Coronary artery (tissue), 2 donors: ENCODE data around the gene BIN2.

Experiments
- DNase-seq: peaks from one replicate; pipeline ENCODE4 v3.0.0-alpha.2; 2017; ENCODE audit warnings: low spot score
- H3K27ac ChIP-seq, 2 donors: fragments of 200-600 bp; sonication (generic); one replicate each; pipeline ENCODE4 v1.5.1; 2016 to 2019
- H3K4me3 ChIP-seq: fragments of 200-600 bp; sonication (generic); 2 replicates; pipeline ENCODE4 v1.5.1; 2016; ENCODE audit warnings: mild to moderate bottlenecking, moderate library complexity
- TF ChIP-seq, protein P1 (sequence below): fragments of 200-600 bp; sonication (generic); IDR thresholded peaks from one replicate; pipeline ENCODE4 v1.5.1; 2019; ENCODE audit warnings: antibody characterized with exemption

Gene BIN2

DNA sequence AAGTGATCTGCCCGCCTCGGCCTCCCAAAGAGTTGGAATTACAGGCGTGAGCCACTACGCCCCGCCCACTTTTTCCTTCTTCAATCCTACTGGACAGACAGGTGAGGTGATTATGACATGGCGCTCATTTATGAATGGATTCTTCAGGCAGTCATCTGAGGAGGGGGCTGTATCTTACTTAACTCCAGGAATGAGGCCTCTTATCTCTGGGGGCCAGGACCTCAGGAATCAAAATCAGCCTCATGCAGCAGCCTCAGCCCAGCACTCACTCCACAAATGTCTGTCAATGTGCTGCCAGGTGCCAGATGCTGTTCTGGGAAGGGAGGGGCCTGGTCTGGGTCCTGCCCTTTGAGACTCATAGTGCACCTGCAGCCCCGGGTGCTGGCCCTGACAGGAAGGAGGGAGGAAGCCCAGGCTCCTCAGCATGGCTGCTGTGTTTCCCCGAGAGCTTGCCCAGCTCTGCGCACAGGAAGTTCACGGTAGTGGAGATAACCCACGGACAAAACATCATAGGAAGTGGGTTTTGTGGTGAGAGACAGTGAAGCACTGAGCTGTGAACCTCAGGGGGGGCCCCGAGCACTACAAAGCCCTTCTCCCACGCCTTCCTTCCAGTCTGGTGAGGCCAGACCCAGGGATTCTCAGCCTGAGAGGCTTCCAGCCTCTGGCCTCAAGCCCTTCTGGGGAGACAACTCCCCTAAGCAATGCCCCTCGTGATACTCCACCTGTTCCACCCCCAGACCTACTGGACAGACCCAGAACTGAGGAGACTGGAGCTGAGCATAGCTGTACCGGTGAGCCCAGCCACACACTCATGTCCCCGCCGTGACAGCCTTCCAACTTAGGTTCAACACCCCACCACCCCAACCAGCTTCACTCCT, 44.9 kb upstream of the BIN2 start:
- Histone ChIP-seq H3K4me3 (no peak overlapping the region), H3K27ac (no peak overlapping the region)
- TF ChIP-seq, protein P1, sequence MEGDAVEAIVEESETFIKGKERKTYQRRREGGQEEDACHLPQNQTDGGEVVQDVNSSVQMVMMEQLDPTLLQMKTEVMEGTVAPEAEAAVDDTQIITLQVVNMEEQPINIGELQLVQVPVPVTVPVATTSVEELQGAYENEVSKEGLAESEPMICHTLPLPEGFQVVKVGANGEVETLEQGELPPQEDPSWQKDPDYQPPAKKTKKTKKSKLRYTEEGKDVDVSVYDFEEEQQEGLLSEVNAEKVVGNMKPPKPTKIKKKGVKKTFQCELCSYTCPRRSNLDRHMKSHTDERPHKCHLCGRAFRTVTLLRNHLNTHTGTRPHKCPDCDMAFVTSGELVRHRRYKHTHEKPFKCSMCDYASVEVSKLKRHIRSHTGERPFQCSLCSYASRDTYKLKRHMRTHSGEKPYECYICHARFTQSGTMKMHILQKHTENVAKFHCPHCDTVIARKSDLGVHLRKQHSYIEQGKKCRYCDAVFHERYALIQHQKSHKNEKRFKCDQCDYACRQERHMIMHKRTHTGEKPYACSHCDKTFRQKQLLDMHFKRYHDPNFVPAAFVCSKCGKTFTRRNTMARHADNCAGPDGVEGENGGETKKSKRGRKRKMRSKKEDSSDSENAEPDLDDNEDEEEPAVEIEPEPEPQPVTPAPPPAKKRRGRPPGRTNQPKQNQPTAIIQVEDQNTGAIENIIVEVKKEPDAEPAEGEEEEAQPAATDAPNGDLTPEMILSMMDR = no peak
- no peak for DNase-seq

DNA sequence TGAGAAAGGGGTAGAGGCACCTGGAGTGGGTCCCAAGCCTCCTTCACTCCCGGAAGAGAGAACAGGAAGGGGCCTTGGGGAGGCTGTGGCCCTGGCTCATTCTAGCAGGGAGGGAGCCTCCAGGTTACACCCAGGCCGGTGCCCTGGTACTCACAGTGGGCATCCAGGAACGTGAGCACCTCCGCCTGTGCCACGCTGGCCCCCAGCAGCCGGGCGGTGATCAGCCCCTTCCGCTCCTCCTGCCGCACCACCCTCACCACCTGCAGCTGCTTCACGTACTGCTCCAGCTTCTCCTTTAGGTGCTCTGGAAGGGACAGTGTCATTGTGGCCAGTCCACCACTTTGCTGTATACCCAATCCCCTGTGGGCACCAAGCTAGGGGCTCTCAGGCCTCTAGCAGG, 41.3 kb upstream of the BIN2 start:
- no peak overlapping the region for H3K4me3 ChIP-seq
- H3K27ac ChIP-seq = no peak overlapping the region
- DNase-seq = no peak
- TF ChIP-seq, protein P1 = no peak

DNA sequence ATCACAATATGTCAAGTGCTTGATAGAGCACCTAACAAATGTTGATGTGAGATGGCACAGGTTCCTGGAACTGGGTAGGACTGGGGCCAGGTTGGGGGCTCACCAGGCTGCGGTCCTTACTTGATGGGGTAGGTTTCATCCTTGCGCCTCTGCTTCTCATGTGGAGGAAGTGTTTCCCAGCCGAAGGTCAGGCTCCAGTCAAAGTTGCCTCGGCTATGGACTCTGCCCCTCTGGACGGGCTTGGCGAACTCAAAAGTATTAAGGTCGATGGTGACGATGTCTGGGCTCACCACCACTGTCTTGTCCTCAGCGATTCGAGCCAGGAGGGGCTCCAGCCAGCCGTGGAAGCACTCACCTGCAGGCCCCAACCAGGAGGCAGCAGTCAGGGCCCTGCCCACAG, 40.0 kb upstream of the BIN2 start:
- Histone ChIP-seq H3K4me3 (no peak overlapping the region), H3K27ac (no peak overlapping the region)
- no peak for DNase-seq
- TF ChIP-seq, protein P1 = no peak

DNA sequence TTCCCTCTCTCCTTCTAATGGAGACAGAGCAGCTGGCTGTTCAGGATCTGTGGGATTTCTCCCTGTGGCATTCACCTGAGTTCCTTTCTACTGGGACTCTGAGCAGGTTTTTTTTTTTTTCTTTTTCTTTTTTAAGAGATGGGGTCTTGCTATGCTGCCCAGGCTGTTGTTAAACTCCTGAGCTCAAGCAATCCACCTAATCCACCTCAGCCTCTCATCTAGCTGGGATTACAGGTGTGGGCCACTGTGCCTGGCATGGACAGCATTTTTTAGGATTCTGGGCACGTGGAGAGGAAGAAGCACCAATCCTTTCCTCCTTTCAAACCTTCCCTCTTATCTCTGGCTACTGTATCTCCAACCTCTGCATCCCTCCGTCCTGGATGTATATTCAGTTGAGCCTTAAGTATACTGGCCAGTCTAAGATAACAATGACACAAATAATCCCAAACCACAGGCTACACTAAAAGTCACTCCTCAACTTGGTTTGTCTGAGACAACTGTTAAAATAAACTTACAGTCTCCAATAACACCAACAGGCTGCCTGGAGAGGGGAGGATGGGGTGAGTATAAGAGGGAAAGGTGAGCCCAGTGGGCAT, 38.9 kb upstream of the BIN2 start:
- Histone ChIP-seq H3K4me3 (no peak overlapping the region), H3K27ac (no peak overlapping the region)
- TF ChIP-seq, protein P1 = no peak
- DNase-seq = no peak

DNA sequence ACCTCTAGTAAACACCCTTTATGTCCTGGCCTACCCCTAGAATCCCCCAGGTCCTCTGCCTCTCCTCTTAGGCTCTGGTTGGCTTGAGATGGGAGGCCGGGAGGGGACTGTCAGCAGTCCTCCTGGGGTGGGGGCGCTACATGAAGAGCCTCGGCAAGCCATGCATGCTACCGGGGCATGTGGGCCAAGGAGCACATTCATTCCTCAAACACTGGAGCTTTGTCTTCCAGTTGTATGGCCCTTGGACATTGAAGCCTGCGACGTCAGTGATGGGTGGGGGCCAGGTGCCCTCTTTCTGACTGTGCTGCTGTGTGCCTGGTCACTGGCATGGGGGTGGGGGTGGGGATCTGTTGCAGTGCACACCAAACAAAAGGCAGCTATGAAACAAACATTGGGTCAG, 38.3 kb upstream of the BIN2 start:
- no peak for DNase-seq
- Histone ChIP-seq H3K27ac (no peak overlapping the region), H3K4me3 (no peak overlapping the region)
- TF ChIP-seq, protein P1 = no peak

DNA sequence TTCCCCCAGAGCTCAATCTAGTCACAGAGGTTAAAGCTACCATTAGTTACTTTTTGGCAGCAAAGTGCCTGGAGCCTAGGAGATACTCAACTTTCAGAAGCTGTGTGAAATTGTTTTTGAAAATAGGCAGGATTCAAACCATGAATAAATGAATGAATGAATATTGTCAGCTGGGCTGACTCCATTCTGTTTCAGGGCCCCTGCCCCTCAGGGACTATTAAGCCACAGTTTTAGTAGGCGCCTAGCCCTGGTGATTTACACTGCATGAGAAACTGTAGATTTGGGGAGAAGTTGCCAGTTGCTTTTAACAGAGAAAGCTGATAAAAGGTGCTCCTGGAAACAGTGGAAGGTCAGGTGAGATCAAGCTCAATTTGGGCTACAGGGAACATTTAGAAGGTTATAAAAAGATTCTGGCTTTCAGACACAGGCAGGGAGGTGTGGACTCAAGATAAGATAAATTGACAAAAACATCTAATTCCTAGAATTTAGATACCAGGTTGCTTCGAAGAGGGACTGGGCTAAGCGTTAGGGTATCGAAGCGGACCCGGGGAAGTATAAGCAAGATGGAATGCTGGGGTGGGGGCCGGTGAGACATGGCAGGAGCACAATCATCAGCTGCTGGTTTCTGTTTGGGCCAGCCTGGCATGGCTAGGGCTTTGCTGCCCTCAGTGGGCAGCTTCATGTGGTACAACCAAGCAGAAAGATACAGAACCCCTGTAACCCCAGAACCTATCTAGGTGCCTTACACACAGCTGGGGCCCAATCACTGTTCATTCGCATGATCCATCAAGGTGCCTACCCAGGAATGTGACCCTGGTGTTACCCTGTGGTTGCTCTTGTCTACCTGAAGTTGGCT, 37.4 kb upstream of the BIN2 start:
- no peak for DNase-seq
- H3K4me3 ChIP-seq = no peak overlapping the region
- TF ChIP-seq, protein P1 = no peak
- no peak overlapping the region for H3K27ac ChIP-seq
